Hematopoietic multipotent progenitor cell treated with erythropoietin and hydrocortisone succinate and interleukin-3 and kit ligand, for 6 days (in vitro differentiated cells): ENCODE results near the gene SGIP1.
"Not testable (repeated sequence)": the region's sequence is repeated elsewhere in the genome, so short reads cannot be mapped to it uniquely, and the experiment has no call there.

Source experiments
- DNase-seq: peaks from one replicate; pipeline ENCODE4 v3.0.0-alpha.2; 2015

SGIP1 gene

GRCh38 chr1:66556161-66556611 is 22.2 kb downstream of the SGIP1 start:
- no peak for DNase-seq

DNA sequence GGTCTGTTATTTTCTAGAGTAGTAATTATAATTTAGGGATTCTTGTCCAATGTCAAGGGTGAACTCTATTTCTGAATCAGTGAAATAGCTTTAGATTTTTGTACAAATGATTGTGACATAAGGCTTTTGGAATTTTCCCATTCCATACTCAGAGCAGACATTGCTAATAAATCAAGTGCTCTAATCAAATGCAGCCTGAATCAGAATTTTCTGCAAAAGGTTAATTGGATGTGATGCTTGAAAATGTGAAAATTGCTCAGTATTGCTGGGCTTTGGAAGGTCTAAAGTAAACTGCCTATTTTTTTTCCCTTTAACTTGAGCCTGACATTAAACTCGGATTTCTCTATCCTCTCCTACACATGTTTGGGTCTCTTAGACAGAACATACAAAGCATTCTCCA is 23.2 kb downstream of the SGIP1 start:
- no peak for DNase-seq

GRCh38 chr1:66559517-66559916 is 25.6 kb downstream of the SGIP1 start:
- no peak for DNase-seq

GRCh38 chr1:66562561-66562960 is 28.6 kb downstream of the SGIP1 start:
- no peak for DNase-seq

DNA sequence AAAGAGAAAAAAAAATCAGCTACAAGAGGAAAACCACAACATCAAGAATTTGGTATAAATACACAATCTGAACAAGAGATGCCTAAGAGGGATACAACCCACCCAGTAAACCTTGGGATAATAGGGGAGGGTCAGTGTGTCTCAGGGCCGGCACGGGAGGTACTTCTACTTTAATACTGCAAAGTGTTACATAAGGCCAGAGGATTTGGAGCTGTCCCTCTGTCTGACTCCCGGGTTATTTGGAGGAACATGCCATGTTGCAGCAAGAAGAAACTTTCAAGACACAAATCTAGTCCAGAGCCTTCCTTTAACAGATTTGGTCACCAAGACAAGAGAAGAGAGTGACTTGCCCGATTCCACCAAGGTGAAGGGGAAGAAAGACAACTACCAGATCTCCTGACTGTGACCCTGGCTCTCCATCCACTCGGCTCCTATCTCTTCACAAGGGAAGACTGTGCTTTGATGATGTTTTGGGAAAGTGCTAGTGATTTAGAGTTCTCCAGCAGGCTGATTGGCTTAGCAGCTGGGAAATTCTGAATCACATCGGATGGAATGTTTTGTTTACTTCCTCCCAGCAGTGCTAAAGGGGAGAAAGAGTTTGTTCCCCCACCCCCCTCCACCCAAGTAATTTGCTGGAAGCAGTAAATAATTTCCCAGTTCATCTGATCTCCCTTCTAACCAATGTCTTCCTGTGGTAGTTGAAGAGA is 29.3 kb downstream of the SGIP1 start:
- DNase-seq, result no peak

DNA sequence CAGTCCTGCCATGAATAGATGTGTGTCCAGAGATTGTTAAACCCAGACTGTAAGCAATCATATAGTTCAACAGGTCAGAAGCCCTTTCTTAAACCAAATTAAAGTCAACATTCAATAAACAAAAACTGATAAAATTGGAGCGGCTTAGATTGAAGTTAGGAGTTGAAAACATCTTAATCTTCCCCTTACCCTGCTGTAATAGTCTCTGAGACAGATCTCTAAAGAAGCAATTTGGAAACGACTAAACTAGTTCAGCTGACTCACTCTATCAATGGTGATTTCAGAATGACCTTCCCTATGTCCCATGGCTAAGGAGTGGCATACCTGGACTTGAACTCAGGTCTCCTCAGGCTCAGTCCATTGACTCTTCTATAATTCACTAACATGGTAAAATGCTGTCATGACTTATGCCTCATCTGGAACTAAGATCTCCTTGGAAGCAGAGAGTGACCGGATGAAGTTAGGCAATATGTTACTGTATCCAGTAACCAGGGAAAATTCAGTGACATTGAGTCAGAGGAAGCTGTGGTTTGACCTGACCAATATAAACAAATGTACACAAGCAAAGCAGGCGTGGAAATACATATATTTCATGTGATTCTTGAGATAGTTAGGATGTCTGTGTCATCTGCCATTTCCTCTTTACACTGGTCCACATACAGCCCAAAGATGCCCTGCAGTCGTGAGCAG is 30.1 kb downstream of the SGIP1 start:
- DNase-seq, result no peak

GRCh38 chr1:66570196-66570595 is 36.2 kb downstream of the SGIP1 start:
- DNase-seq, result no peak

- DNase-seq, result no peak
These were observed 37.8 kb downstream of the SGIP1 start for GRCh38 chr1:66571789-66572188.

DNA sequence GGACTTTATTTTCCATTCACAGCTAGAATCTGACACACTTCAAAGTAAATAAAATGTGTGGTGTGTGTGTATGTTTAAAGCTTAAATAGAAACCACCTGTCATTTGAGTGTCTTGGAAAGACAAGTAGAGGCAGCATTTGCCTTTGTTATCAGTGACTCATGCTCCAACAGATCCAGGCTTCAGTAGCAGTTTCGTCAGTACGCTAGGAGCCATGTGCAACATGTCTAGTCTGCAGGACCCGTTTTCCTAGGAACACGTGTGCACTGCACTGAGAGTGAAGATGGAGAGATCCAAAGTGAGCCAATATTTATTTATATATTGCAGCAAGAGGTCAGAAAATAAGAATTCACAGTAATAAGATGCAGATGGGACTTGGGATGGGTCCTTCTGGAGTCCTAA is 41.8 kb downstream of the SGIP1 start:
- no peak for DNase-seq

DNA sequence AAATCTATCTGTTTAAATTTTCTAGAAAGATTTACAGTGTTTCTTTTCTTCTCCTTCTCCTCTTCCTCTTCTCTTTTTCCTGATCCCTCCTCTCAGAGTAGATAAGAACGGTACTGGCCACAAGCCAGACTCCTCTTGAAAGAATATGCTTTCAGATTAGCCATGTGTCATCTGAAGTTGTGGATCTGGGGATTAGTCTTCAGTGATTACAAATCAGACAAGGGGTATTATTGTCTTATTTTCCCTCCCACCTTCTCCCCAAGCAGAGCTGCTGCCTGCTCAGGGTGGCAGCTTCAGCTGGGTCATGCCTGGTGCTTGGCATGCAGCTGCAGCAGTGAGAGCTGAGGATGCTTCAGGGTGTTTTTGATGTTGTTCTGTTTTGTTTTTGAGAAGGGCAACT is 42.7 kb downstream of the SGIP1 start:
- peak; percentile 30 for DNase-seq

GRCh38 chr1:66578841-66579240 is 44.9 kb downstream of the SGIP1 start:
- no peak for DNase-seq

DNA sequence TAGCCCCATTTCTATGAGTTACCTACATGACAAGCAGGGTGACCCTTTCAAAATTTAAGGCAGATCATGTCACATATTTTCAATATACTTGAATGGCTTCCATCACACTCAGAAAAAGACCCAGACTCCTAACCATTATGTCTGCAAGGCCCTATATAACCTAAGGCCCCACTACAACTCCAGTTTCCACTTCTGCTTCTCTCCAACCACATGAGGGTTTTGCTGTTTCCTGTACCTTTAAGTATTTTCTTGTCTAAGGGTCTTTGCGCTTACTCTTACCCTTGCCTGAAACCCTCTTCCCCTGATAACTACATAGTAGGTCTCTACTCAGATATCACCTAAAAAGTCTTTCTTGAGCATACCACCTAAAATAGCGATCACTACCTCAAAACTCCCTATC is 46.1 kb downstream of the SGIP1 start:
- peak; percentile 5 for DNase-seq

GRCh38 chr1:66583021-66583420 is 49.1 kb downstream of the SGIP1 start:
- DNase-seq, result no peak

GRCh38 chr1:66585002-66585401 is 51.0 kb downstream of the SGIP1 start:
- no peak for DNase-seq

DNA sequence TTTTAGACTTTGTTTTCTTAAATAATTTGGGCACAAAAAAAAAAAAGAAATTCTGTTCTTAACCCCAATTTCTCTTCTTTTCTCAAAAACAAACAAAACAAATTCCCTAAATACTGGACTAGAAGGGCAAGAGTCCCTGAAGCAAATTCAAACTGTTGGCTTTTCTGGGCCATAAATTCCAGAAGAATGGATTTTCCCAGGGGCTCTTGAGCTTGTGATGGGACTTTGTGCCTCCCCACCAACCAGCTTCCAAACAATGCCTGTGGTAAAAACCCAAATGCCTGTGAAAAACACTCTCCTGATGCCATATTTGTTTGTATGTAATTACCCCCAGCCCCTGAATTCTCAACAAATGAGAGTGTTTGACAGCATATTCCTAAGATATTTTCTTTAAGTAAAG is 55.4 kb downstream of the SGIP1 start:
- DNase-seq, result no peak

DNA sequence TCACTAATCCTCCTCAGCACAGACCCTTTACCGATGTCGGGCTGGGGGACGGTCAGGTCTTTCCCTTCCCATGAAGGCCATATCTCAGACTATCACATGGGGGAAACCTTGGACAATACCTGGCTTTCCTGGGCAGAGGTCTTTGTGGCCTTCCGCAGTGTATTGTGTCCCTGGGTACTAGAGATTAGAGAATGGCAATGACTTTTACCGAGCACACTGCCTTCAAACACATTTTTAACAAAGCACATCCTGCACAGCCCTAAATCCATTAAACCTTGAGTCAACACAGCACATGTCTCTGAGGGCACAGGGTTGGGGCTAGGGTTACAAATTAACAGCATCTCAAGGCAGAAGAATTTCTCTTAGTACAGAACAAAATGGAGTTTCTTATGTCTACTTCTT is 58.2 kb downstream of the SGIP1 start:
- DNase-seq, result not testable (repeated sequence)

DNA sequence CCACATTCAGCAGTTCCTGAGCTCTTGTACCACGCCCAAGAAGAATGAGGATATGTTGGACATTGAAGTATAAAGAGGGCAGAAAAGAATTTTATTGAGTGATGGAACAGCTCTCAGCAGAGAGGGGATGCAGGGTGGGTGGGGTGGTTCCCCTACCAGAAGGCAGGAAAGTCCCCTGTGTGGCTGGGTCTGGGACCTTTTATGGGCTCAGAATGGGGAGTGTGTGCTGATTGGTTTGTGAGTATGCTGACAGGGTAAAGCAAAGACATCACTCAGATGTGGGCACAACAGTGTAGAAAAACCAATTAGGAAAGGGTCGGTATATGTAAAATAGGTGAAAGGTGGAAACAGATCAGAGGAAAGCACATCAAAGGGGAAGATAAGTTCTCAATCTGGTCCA is 62.2 kb downstream of the SGIP1 start:
- DNase-seq, result no peak

DNA sequence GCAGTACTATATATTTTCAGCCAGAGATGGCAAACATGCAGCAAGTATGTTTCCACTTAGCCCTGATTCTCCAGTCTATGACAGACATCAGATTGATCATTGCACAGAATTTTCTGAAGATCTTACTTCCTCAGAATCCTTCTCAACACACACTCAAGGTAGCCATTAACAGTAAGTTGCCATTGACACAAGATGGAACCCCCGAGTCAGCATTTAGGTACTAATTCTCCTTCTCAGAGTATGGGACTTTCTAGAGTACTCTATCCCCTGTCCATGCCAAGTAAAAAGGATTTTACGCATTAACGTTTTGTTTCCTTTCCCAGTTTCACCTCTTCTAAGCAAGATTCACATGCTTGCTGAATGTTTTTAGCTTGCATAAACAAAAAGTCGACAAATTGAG is 63.5 kb downstream of the SGIP1 start:
- DNase-seq, result no peak

DNA sequence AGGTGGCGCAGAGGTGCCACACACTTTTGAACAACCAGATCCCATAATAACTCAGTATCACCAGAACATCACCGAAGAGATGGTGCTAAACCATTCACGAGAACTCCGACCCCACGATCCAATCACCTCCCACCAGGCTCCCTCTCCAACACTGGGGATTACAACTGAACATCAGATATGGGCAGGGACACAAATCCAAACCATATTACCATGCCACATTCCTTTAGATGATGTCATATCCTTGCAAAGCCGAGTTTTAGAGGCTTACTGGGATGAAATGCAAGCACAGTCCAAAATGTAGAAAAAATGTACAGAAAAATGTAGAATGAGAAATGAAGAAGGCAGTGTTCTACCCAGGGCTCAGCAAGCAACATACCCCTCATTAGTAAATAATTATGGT is 64.7 kb downstream of the SGIP1 start:
- no peak for DNase-seq

- no peak for DNase-seq
These were observed 65.4 kb downstream of the SGIP1 start for GRCh38 chr1:66599346-66599745.

GRCh38 chr1:66599899-66600737 is 66.2 kb downstream of the SGIP1 start:
- DNase-seq, result no peak

- DNase-seq, result no peak
These were observed 71.6 kb downstream of the SGIP1 start for GRCh38 chr1:66605419-66605997.

- DNase-seq, result no peak
These were observed 72.6 kb downstream of the SGIP1 start for GRCh38 chr1:66606362-66607065.
